ENCODE results near the gene FSTL4. TPM values are rescaled to one million over a fixed set of nuclear protein-coding genes. Genes with fewer than 3 reads are reported as not detected.
A peak's percentile ranks its signal among the peaks of the same experiment; 100 is the strongest.

Gene FSTL4
- total RNA-seq, 4 donors from 2014 or later = 5.1 to 8.3 (median 6.0) TPM

GRCh38 chr5:133230823-133231578 lies 381.3 kb downstream of the FSTL4 start:
- no peak for TF ChIP-seq CTCF (IDR thresholded peaks at IDR 0.05)
- TF ChIP-seq POLR2A (IDR thresholded peaks at IDR 0.05) = no peak
- no peak overlapping the region for H3K4me3 ChIP-seq (ENCODE audit: low read depth, poor library complexity, severe bottlenecking)
- DNase-seq (ENCODE audit: low spot score in 2 of 2) = peak in 1 of 2 donors; percentile 40
- intact Hi-C loops (cut with DNase I; ENCODE audit: low total_unique reads) = no loop called here
- 69 to 71% methylated on average over 9 of the region's 9 CpGs for WGBS, 2 donors

GRCh38 chr5:133229931-133230664 lies 382.2 kb downstream of the FSTL4 start:
- 82 to 84% methylated on average over 8 of the region's 8 CpGs for WGBS, 2 donors
- intact Hi-C loops (cut with DNase I; ENCODE audit: low total_unique reads) = no loop called here
- TF ChIP-seq POLR2A (IDR thresholded peaks at IDR 0.05) (no peak), CTCF (IDR thresholded peaks at IDR 0.05) (no peak)
- no peak overlapping the region for H3K4me3 ChIP-seq (ENCODE audit: low read depth, poor library complexity, severe bottlenecking)
- DNase-seq (ENCODE audit: low spot score in 2 of 2) = peak in 1 of 2 donors; percentile 50

- WGBS, 2 donors = 42 to 50% methylated on average over 1 of the region's 1 CpG
- intact Hi-C loops (cut with DNase I; ENCODE audit: low total_unique reads) = no loop called here
- no peak for TF ChIP-seq POLR2A (IDR thresholded peaks at IDR 0.05)
- no peak for TF ChIP-seq CTCF (IDR thresholded peaks at IDR 0.05)
- no peak for DNase-seq (ENCODE audit: low spot score in 2 of 2)
- H3K4me3 ChIP-seq (ENCODE audit: low read depth, poor library complexity, severe bottlenecking) = no peak overlapping the region
Observed at GRCh38 chr5:133228316-133228715, 384.0 kb downstream of the FSTL4 start.

GRCh38 chr5:133227897-133228296 lies 384.4 kb downstream of the FSTL4 start:
- intact Hi-C loops (cut with DNase I; ENCODE audit: low total_unique reads) = no loop called here
- WGBS, 2 donors = 67 to 76% methylated on average over 6 of the region's 6 CpGs

GRCh38 chr5:133227082-133227481 lies 385.3 kb downstream of the FSTL4 start:
- no peak overlapping the region for H3K4me3 ChIP-seq (ENCODE audit: low read depth, poor library complexity, severe bottlenecking)
- TF ChIP-seq CTCF (IDR thresholded peaks at IDR 0.05) (no peak), POLR2A (IDR thresholded peaks at IDR 0.05) (no peak)
- intact Hi-C loops (cut with DNase I; ENCODE audit: low total_unique reads) = no loop called here
- no peak for DNase-seq (ENCODE audit: low spot score in 2 of 2)
- 39 to 46% methylated on average over 3 of the region's 3 CpGs for WGBS, 2 donors

More at GRCh38 chr5:133227897-133228296, 384.4 kb downstream of the FSTL4 start:
- peak in 1 of 2 donors; percentile 57 for DNase-seq (ENCODE audit: low spot score in 2 of 2)
- no peak overlapping the region for H3K4me3 ChIP-seq (ENCODE audit: low read depth, poor library complexity, severe bottlenecking)
- no peak for TF ChIP-seq CTCF (IDR thresholded peaks at IDR 0.05)
- TF ChIP-seq POLR2A (IDR thresholded peaks at IDR 0.05) = no peak

Measured in lower leg skin (tissue), 4 donors.